DMS79 treated with DMSO at 0.1 percent for 48 hours (cell line): Measurements from ENCODE around the gene PRR13.

Source experiments
- DNase-seq: peaks from one replicate; lab custom pipeline; 2025; lab: John Stamatoyannopoulos, UW

PRR13 gene

DNA sequence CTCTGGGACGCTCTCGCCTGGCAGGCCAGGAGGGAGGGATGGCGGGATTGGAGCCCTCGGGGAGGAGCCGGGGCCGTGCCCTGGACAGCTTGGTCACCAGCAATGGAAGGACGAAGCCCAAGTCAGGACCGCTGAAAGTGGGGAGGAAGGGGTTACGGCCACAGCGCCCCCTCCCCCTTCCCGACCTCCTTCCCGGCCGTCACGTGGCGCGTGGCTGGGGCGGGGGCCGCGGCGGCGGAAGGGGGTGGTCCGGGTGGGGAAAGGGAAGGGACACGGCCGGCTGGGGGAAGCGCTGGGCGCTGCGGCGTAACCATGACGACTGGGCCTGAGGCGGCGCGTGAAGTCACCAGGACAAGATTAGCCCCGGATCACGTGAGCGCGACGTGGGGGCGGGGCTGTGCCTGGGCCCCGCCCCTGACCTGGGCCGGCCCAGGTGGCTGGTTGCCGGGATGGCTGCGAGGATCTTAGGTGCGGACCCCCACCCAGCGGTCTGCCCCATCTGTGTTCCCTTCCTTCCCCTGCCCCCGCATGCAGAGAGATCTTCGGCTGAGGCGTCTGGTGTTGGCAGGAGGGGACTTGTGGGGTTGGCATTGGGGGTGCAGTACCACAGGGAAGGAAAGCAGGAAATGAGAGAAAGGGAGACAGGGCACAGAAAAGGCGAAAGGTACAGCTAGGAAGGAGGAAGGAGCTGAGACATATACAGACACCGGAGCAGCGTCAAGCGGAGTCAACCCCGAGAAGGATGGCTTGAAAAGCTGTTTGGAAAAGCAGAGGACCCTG, 51.5 kb downstream of the PRR13 start:
- DNase-seq: peak; percentile 57

DNA sequence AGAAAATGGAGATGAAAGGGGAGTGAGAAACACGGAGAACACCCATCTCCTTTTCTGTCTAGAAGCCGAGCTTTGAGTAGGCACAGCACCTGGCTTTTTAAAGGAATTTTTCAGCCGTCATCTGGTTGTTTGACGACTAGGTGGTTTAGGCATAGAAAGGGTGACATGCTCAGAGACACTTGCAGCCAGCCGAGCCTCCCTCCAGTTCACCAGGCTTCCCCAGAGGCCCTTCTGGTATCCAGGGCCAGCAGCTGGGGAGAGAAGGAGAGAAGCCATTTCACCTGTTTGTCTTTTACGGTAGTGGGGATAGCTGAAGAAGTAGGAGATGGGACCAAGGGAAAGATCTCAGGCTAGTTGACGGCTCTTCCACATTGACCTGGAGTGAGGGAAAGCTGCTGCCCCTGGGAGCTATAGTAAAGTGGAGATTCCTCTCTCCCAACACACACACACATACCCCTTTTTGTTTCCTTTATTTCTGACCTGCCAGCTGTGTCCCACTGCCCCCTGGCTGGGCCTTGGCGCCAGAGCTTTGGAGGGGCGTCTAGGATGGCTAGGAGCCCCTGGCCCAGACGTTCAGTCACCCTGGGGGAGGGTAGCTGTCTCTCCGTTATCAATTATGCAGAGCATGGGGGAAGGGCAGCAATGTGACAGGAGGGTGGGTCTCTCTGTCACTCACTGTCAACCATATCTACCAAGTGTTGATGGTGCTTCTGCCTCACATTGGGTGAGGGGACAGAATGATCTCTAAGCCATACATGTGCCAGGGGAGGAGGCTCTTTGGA, 52.3 kb downstream of the PRR13 start:
- no peak for DNase-seq
